PC-9 (cell line): Measurements from ENCODE around the gene MLIP. TPM values are rescaled to one million over a fixed set of nuclear protein-coding genes. Genes with fewer than 3 reads are reported as not detected.
"Not testable (repeated sequence)": the region's sequence is repeated elsewhere in the genome, so short reads cannot be mapped to it uniquely, and the experiment has no call there.

Source experiments
- BruUV-seq: library from RNA; stranded (reverse); fragments of 400-500 nt; replicated peaks from 2 replicates; lab custom pipeline; 2021; lab: Mats Ljungman, UMichigan
- CTCF ChIA-PET: fragments of 300-600 bp; sonication (Branson Sonifier 250); formaldehyde crosslinking; loops from one replicate; lab custom pipeline; 2022; ENCODE audit warnings: antibody characterized with exemption; lab: Charles Lee
- POLR2A ChIA-PET: fragments of 300-600 bp; sonication (Branson Sonifier 250); formaldehyde crosslinking; loops from one replicate; lab custom pipeline; 2022; ENCODE audit warnings: antibody characterized with exemption; ENCODE audit not compliant: unreplicated experiment; lab: Charles Lee
- DNase-seq, 2 experiments: peaks; one replicate each; pipeline versions ENCODE4 v3.0.0 to v3.0.0-alpha.2; 2015 to 2022; ENCODE audit warnings: mixed read lengths in 1 of 2
- H2AFZ ChIP-seq: fragments of 200-600 bp; sonication (generic); 2 replicates; pipeline ENCODE4 v1.8.1; 2017; ENCODE audit warnings: antibody characterized with exemption
- H3F3A ChIP-seq: fragments of 200-600 bp; sonication (generic); 2 replicates; pipeline ENCODE4 v1.8.1; 2017; ENCODE audit warnings: antibody characterized with exemption, mild to moderate bottlenecking, low read depth; ENCODE audit not compliant: insufficient read depth
- H3K27ac ChIP-seq: fragments of 200-600 bp; sonication (generic); 2 replicates; pipeline ENCODE4 v1.6.1; 2016; ENCODE audit warnings: mixed run types
- H3K27me3 ChIP-seq: fragments of 200-600 bp; sonication (generic); 2 replicates; pipeline ENCODE4 v1.6.1; 2016; ENCODE audit warnings: low read depth, mixed run types; ENCODE audit not compliant: insufficient read depth
- H3K36me3 ChIP-seq: fragments of 200-600 bp; sonication (generic); 2 replicates; pipeline ENCODE4 v1.6.1; 2016; ENCODE audit warnings: low read depth, mixed run types
- H3K4me1 ChIP-seq: fragments of 200-600 bp; sonication (generic); replicated peaks from 2 replicates; pipeline ENCODE4 v1.6.1; 2016; ENCODE audit warnings: mixed run types; ENCODE audit not compliant: insufficient read depth
- H3K4me2 ChIP-seq: fragments of 200-600 bp; sonication (generic); 2 replicates; pipeline ENCODE4 v1.6.1; 2017; ENCODE audit warnings: mixed run types
- H3K4me3 ChIP-seq: fragments of 200-600 bp; sonication (generic); 2 replicates; pipeline ENCODE4 v1.6.1; 2016; ENCODE audit warnings: mixed run types
- H3K79me2 ChIP-seq: fragments of 200-600 bp; sonication (generic); 2 replicates; pipeline ENCODE4 v1.6.1; 2017; ENCODE audit warnings: low read depth, mixed run types
- H3K9me2 ChIP-seq: fragments of 200-600 bp; sonication (generic); 2 replicates; pipeline ENCODE4 v1.8.1; 2017; ENCODE audit warnings: mild to moderate bottlenecking; ENCODE audit not compliant: insufficient read depth
- H3K9me3 ChIP-seq: fragments of 200-600 bp; sonication (generic); 2 replicates; pipeline ENCODE4 v1.8.1; 2016; ENCODE audit warnings: low read depth; ENCODE audit not compliant: insufficient read depth
- H4K20me1 ChIP-seq: fragments of 200-600 bp; sonication (generic); 2 replicates; pipeline ENCODE4 v1.8.1; 2017; ENCODE audit not compliant: insufficient read depth
- CTCF ChIP-seq: fragments of 200-600 bp; sonication (generic); conservative IDR thresholded peaks from 2 replicates; pipeline ENCODE4 v1.6.1; 2017; ENCODE audit warnings: mixed run types, antibody characterized with exemption, mild to moderate bottlenecking, moderate library complexity
- EZH2 ChIP-seq: fragments of 200-600 bp; sonication (generic); IDR thresholded peaks from 2 replicates; pipeline ENCODE4 v1.8.0; 2017; ENCODE audit warnings: antibody characterized with exemption, low read depth
- intact Hi-C: fragments of 100-400 bp; cut with micrococcal nuclease; formaldehyde crosslinking; loops from one replicate; pipeline ENCODE4 v1.10.0; 2022; ENCODE audit not compliant: unreplicated experiment
- total RNA-seq: library from RNA; stranded (reverse); gene quantifications from 2 replicates; pipeline ENCODE4 v1.2.3, GENCODE V29; 2021

Gene MLIP
- total RNA-seq, 1 experiment from 2014 or later = 0.79 TPM

- intact Hi-C loops = no loop called here
- TF ChIP-seq EZH2 (no peak), CTCF (no peak)
These were observed 84.4 kb downstream of the MLIP start for GRCh38 chr6:54195637-54196036.

GRCh38 chr6:54196905-54197304, 85.7 kb downstream of the MLIP start:
- no peak for TF ChIP-seq CTCF
- TF ChIP-seq EZH2 = no peak
- intact Hi-C loops = no loop called here
- CTCF ChIA-PET = no interaction called here

More at GRCh38 chr6:54195637-54196036, 84.4 kb downstream of the MLIP start:
- Histone ChIP-seq H2AFZ (no peak overlapping the region), H3K9me3 (no peaks in the 10 kb centered on the region), H3K27me3 (no peaks in the 10 kb centered on the region), H3K9me2 (no peaks in the 10 kb centered on the region), H3K79me2 (no peaks in the 10 kb centered on the region), H3K27ac (no peak overlapping the region), H3K36me3 (no peaks in the 10 kb centered on the region), H3K4me1 (no peaks in the 10 kb centered on the region), H3K4me3 (no peak overlapping the region), H4K20me1 (no peaks in the 10 kb centered on the region), H3F3A (no peaks in the 10 kb centered on the region), H3K4me2 (no peak overlapping the region)
- POLR2A ChIA-PET = no interaction called here
- no TSS peak for BruUV-seq
- DNase-seq = no peak
- CTCF ChIA-PET = no interaction called here

GRCh38 chr6:54198134-54198533, 86.9 kb downstream of the MLIP start:
- intact Hi-C loops = no loop called here
- ChIA-PET POLR2A (no interaction called here), CTCF (no interaction called here)
- Histone ChIP-seq H3F3A (no peaks in the 10 kb centered on the region), H3K4me2 (no peak overlapping the region), H3K9me3 (no peaks in the 10 kb centered on the region), H3K4me3 (no peak overlapping the region), H3K79me2 (no peaks in the 10 kb centered on the region), H3K4me1 (no peaks in the 10 kb centered on the region), H3K36me3 (no peaks in the 10 kb centered on the region), H3K27ac (no peak overlapping the region), H3K9me2 (no peaks in the 10 kb centered on the region), H2AFZ (no peak overlapping the region), H4K20me1 (no peaks in the 10 kb centered on the region), H3K27me3 (no peaks in the 10 kb centered on the region)
- BruUV-seq = no TSS peak
- TF ChIP-seq EZH2 = no peak
- no peak for TF ChIP-seq CTCF
- no peak for DNase-seq

More at GRCh38 chr6:54196905-54197304, 85.7 kb downstream of the MLIP start:
- Histone ChIP-seq H3F3A (no peaks in the 10 kb centered on the region), H3K4me2 (no peak overlapping the region), H2AFZ (no peak overlapping the region), H3K36me3 (no peaks in the 10 kb centered on the region), H3K9me3 (no peaks in the 10 kb centered on the region), H3K27me3 (no peaks in the 10 kb centered on the region), H3K79me2 (no peaks in the 10 kb centered on the region), H3K9me2 (no peaks in the 10 kb centered on the region), H3K4me1 (no peaks in the 10 kb centered on the region), H3K27ac (no peak overlapping the region), H3K4me3 (no peak overlapping the region), H4K20me1 (no peaks in the 10 kb centered on the region)
- POLR2A ChIA-PET = no interaction called here
- BruUV-seq = no TSS peak
- no peak for DNase-seq

- H3K36me3 ChIP-seq, POLR2A ChIA-PET, H3K27ac ChIP-seq, H3K27me3 ChIP-seq, CTCF ChIA-PET, H2AFZ ChIP-seq, H3K4me2 ChIP-seq, H3K4me3 ChIP-seq, H3K4me1 ChIP-seq, intact Hi-C loops, H3K9me3 ChIP-seq, H3K79me2 ChIP-seq, H4K20me1 ChIP-seq, H3F3A ChIP-seq, BruUV-seq, DNase-seq, H3K9me2 ChIP-seq: not testable (repeated sequence)
These were observed 92.3 kb downstream of the MLIP start for GRCh38 chr6:54203474-54204035.
